ENCODE measurements around the gene CISH.

GRCh38 chr3:50642382-50642781 is 30.8 kb upstream of the CISH start:
- TF ChIP-seq CTCF (conservative IDR thresholded peaks at IDR 0.05) (no peak), ZFX (IDR thresholded peaks at IDR 0.05) (no peak)
